Calu3 (cell line): ENCODE data around the gene PPP1R12B. TPM values are rescaled to one million over a fixed set of nuclear protein-coding genes. Genes with fewer than 3 reads are reported as not detected.

ENCODE experiments used
- BruUV-seq: library from RNA; stranded (reverse); fragments of 400-500 nt; replicated peaks from 2 replicates; lab custom pipeline; 2021; lab: Mats Ljungman, UMichigan
- CTCF ChIA-PET: fragments of 300-600 bp; sonication (Branson Sonifier 250); formaldehyde crosslinking; loops from one replicate; lab custom pipeline; 2022; ENCODE audit warnings: antibody characterized with exemption; lab: Charles Lee
- DNase-seq: peaks from one replicate; pipeline ENCODE4 v3.0.0; 2022
- H3K27ac Mint-ChIP-seq: one replicate; pipeline ENCODE4 v1.8.0; 2022; ENCODE audit warnings: mixed read lengths; ENCODE audit not compliant: unreplicated experiment
- H3K27me3 Mint-ChIP-seq: one replicate; pipeline ENCODE4 v1.8.0; 2022; ENCODE audit warnings: mixed read lengths; ENCODE audit not compliant: unreplicated experiment
- H3K36me3 Mint-ChIP-seq: one replicate; pipeline ENCODE4 v1.8.0; 2022; ENCODE audit warnings: mild to moderate bottlenecking, moderate library complexity, mixed read lengths; ENCODE audit not compliant: insufficient read depth, unreplicated experiment
- H3K4me1 Mint-ChIP-seq: one replicate; pipeline ENCODE4 v1.8.0; 2022; ENCODE audit warnings: mild to moderate bottlenecking, low read depth, mixed read lengths; ENCODE audit not compliant: unreplicated experiment
- H3K4me3 Mint-ChIP-seq: one replicate; pipeline ENCODE4 v1.8.0; 2022; ENCODE audit warnings: mild to moderate bottlenecking, low read depth, moderate library complexity, mixed read lengths; ENCODE audit not compliant: unreplicated experiment
- H3K9me3 Mint-ChIP-seq: one replicate; pipeline ENCODE4 v1.8.0; 2022; ENCODE audit warnings: low read depth, mixed read lengths; ENCODE audit not compliant: unreplicated experiment
- intact Hi-C: fragments of 100-400 bp; cut with micrococcal nuclease; formaldehyde crosslinking; loops from one replicate; pipeline ENCODE4 v1.10.0; 2022; ENCODE audit not compliant: unreplicated experiment
- total RNA-seq: library from RNA; stranded (reverse); gene quantifications from 2 replicates; pipeline ENCODE4 v1.2.3, GENCODE V29; 2022
- TF ChIP-seq, protein P1 (sequence below): fragments of 200-600 bp; IDR thresholded peaks from one replicate; pipeline ENCODE4 v1.8.0; 2022; ENCODE audit warnings: antibody characterized with exemption; ENCODE audit not compliant: unreplicated experiment

Gene PPP1R12B
- total RNA-seq, 1 experiment from 2014 or later = 31.8 TPM

DNA sequence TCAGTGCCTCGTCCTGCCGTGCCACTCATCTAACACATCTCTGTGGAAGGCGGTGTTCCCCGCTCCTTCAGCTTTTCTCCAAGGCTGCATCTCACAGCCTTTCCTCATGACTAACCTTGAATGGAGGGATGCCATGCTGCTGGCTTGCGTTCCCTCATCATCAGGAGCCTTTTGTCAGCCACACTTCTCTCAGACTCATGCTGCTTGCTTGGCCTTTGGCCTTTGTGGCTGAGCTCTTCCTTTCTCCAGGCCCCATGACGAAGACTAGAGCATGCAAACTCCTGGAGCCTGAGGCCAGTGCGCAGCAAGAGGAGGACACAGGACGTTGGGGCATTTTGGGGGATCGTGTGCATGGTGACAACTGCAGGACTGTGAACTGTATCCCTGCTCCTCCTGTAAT, 291.0 kb downstream of the PPP1R12B start:
- Mint-ChIP-seq H3K27ac (no peak overlapping the region), H3K9me3 (no peaks in the 10 kb centered on the region), H3K27me3 (peaks cover 100% of the 10 kb centered on the region), H3K4me3 (no peak overlapping the region), H3K4me1 (peaks cover 14% of the 10 kb centered on the region), H3K36me3 (no peaks in the 10 kb centered on the region)
- intact Hi-C loops = no loop called here
- TF ChIP-seq, protein P1, sequence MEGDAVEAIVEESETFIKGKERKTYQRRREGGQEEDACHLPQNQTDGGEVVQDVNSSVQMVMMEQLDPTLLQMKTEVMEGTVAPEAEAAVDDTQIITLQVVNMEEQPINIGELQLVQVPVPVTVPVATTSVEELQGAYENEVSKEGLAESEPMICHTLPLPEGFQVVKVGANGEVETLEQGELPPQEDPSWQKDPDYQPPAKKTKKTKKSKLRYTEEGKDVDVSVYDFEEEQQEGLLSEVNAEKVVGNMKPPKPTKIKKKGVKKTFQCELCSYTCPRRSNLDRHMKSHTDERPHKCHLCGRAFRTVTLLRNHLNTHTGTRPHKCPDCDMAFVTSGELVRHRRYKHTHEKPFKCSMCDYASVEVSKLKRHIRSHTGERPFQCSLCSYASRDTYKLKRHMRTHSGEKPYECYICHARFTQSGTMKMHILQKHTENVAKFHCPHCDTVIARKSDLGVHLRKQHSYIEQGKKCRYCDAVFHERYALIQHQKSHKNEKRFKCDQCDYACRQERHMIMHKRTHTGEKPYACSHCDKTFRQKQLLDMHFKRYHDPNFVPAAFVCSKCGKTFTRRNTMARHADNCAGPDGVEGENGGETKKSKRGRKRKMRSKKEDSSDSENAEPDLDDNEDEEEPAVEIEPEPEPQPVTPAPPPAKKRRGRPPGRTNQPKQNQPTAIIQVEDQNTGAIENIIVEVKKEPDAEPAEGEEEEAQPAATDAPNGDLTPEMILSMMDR = no peak
- CTCF ChIA-PET = interaction anchor here (1.1 kb wide), 1 partner anchor 21 kb away, joined by 3 read pairs; no protein-coding TSS in a partner anchor
- no TSS peak for BruUV-seq
- DNase-seq = no peak

DNA sequence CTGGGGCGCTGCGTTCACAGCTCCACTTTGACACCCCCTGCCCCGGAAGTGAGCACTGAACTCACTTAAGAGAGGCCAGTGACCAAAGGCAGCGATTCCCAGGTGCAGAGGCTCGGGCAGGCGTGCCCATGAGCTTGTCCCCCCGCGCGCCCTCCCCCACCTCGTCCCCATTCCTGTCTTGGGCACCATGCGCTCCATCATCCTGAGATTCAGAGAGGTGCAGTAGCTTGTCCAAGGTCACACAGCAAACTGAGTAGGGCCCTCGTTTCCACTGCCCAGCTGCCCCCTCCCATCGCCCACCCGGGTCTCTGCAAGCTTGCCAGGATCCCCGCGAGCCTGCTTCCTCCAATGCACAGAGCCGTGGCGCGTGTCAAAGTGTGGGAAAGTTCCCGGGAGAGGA, 293.7 kb downstream of the PPP1R12B start:
- Mint-ChIP-seq H3K27me3 (peaks cover 100% of the 10 kb centered on the region), H3K4me3 (peak overlapping the region; percentile 68), H3K27ac (no peak overlapping the region), H3K9me3 (no peaks in the 10 kb centered on the region), H3K4me1 (peaks cover 14% of the 10 kb centered on the region), H3K36me3 (no peaks in the 10 kb centered on the region)
- no peak for DNase-seq
- BruUV-seq = no TSS peak
- TF ChIP-seq, protein P1 = no peak
- intact Hi-C loops = no loop called here
- CTCF ChIA-PET = no interaction called here

Other genes starting within 250 kb of the PPP1R12B start
- 0.12 and 0.22 TPM in 2 replicates for gene GPR37L1, start 225.8 kb upstream of the PPP1R12B start, total RNA-seq
- gene ARL8A, start 204.0 kb upstream of the PPP1R12B start, total RNA-seq = 64.1 and 66.9 TPM in 2 replicates
- not detected in 2 replicates for gene PTPN7, start 188.1 kb upstream of the PPP1R12B start, total RNA-seq
- gene LGR6, start 154.9 kb upstream of the PPP1R12B start, total RNA-seq = not detected in 2 replicates
- gene UBE2T, start 6.8 kb upstream of the PPP1R12B start, total RNA-seq = 69.0 and 79.6 TPM in 2 replicates